Calu3 (cell line): ENCODE data around the gene ASMTL. TPM values are rescaled to one million over a fixed set of nuclear protein-coding genes. Genes with fewer than 3 reads are reported as not detected.

ENCODE experiments used
- BruUV-seq: library from RNA; stranded (reverse); fragments of 400-500 nt; replicated peaks from 2 replicates; lab custom pipeline; 2021; lab: Mats Ljungman, UMichigan
- CTCF ChIA-PET: fragments of 300-600 bp; sonication (Branson Sonifier 250); formaldehyde crosslinking; loops from one replicate; lab custom pipeline; 2022; ENCODE audit warnings: antibody characterized with exemption; lab: Charles Lee
- DNase-seq: peaks from one replicate; pipeline ENCODE4 v3.0.0; 2022
- H3K27ac Mint-ChIP-seq: one replicate; pipeline ENCODE4 v1.8.0; 2022; ENCODE audit warnings: mixed read lengths; ENCODE audit not compliant: unreplicated experiment
- H3K27me3 Mint-ChIP-seq: one replicate; pipeline ENCODE4 v1.8.0; 2022; ENCODE audit warnings: mixed read lengths; ENCODE audit not compliant: unreplicated experiment
- H3K36me3 Mint-ChIP-seq: one replicate; pipeline ENCODE4 v1.8.0; 2022; ENCODE audit warnings: mild to moderate bottlenecking, moderate library complexity, mixed read lengths; ENCODE audit not compliant: insufficient read depth, unreplicated experiment
- H3K4me1 Mint-ChIP-seq: one replicate; pipeline ENCODE4 v1.8.0; 2022; ENCODE audit warnings: mild to moderate bottlenecking, low read depth, mixed read lengths; ENCODE audit not compliant: unreplicated experiment
- H3K4me3 Mint-ChIP-seq: one replicate; pipeline ENCODE4 v1.8.0; 2022; ENCODE audit warnings: mild to moderate bottlenecking, low read depth, moderate library complexity, mixed read lengths; ENCODE audit not compliant: unreplicated experiment
- H3K9me3 Mint-ChIP-seq: one replicate; pipeline ENCODE4 v1.8.0; 2022; ENCODE audit warnings: low read depth, mixed read lengths; ENCODE audit not compliant: unreplicated experiment
- intact Hi-C: fragments of 100-400 bp; cut with micrococcal nuclease; formaldehyde crosslinking; loops from one replicate; pipeline ENCODE4 v1.10.0; 2022; ENCODE audit not compliant: unreplicated experiment
- total RNA-seq: library from RNA; stranded (reverse); gene quantifications from 2 replicates; pipeline ENCODE4 v1.2.3, GENCODE V29; 2022
- TF ChIP-seq, protein P1 (sequence below): fragments of 200-600 bp; IDR thresholded peaks from one replicate; pipeline ENCODE4 v1.8.0; 2022; ENCODE audit warnings: antibody characterized with exemption; ENCODE audit not compliant: unreplicated experiment

Gene ASMTL
- total RNA-seq, 1 experiment from 2014 or later: 14.4 TPM

GRCh38 chrX:1397001-1397400, 55.7 kb downstream of the ASMTL start:
- no TSS peak for BruUV-seq
- Mint-ChIP-seq H3K27me3 (no peaks in the 10 kb centered on the region), H3K9me3 (no peaks in the 10 kb centered on the region), H3K36me3 (peaks cover 41% of the 10 kb centered on the region), H3K4me1 (peaks cover 10% of the 10 kb centered on the region), H3K27ac (no peak overlapping the region), H3K4me3 (no peak overlapping the region)
- DNase-seq: no peak
- TF ChIP-seq, protein P1, sequence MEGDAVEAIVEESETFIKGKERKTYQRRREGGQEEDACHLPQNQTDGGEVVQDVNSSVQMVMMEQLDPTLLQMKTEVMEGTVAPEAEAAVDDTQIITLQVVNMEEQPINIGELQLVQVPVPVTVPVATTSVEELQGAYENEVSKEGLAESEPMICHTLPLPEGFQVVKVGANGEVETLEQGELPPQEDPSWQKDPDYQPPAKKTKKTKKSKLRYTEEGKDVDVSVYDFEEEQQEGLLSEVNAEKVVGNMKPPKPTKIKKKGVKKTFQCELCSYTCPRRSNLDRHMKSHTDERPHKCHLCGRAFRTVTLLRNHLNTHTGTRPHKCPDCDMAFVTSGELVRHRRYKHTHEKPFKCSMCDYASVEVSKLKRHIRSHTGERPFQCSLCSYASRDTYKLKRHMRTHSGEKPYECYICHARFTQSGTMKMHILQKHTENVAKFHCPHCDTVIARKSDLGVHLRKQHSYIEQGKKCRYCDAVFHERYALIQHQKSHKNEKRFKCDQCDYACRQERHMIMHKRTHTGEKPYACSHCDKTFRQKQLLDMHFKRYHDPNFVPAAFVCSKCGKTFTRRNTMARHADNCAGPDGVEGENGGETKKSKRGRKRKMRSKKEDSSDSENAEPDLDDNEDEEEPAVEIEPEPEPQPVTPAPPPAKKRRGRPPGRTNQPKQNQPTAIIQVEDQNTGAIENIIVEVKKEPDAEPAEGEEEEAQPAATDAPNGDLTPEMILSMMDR: no peak
- intact Hi-C loops: no loop called here
- CTCF ChIA-PET: no interaction called here

GRCh38 chrX:1395646-1396216, 57.0 kb downstream of the ASMTL start:
- CTCF ChIA-PET: no interaction called here
- BruUV-seq: no TSS peak
- H3K4me1 Mint-ChIP-seq: peaks cover 10% of the 10 kb centered on the region
- peaks cover 54% of the 10 kb centered on the region for H3K36me3 Mint-ChIP-seq
- H3K27ac Mint-ChIP-seq: no peak overlapping the region
- H3K27me3 Mint-ChIP-seq: no peaks in the 10 kb centered on the region
- TF ChIP-seq, protein P1: no peak
- DNase-seq: no peak
- no peaks in the 10 kb centered on the region for H3K9me3 Mint-ChIP-seq
- intact Hi-C loops: no loop called here
- no peak overlapping the region for H3K4me3 Mint-ChIP-seq

GRCh38 chrX:1394731-1395501, 57.8 kb downstream of the ASMTL start:
- Mint-ChIP-seq H3K4me3 (peak overlapping the region; percentile 92), H3K36me3 (peaks cover 62% of the 10 kb centered on the region), H3K27ac (peak overlapping the region; percentile 8), H3K27me3 (no peaks in the 10 kb centered on the region), H3K4me1 (peaks cover 10% of the 10 kb centered on the region), H3K9me3 (no peaks in the 10 kb centered on the region)
- BruUV-seq: no TSS peak
- CTCF ChIA-PET: no interaction called here
- TF ChIP-seq, protein P1: no peak
- intact Hi-C loops: no loop called here
- DNase-seq: no peak

GRCh38 chrX:1393871-1394615, 58.7 kb downstream of the ASMTL start:
- intact Hi-C loops: no loop called here
- Mint-ChIP-seq H3K36me3 (peaks cover 67% of the 10 kb centered on the region), H3K27ac (peak overlapping the region; percentile 91)

More at GRCh38 chrX:1393871-1394615, 58.7 kb downstream of the ASMTL start:
- H3K4me1 Mint-ChIP-seq: peaks cover 10% of the 10 kb centered on the region
- BruUV-seq: no TSS peak
- CTCF ChIA-PET: no interaction called here
- H3K27me3 Mint-ChIP-seq: no peaks in the 10 kb centered on the region
- H3K9me3 Mint-ChIP-seq: no peaks in the 10 kb centered on the region
- TF ChIP-seq, protein P1: no peak
- no peak for DNase-seq
- H3K4me3 Mint-ChIP-seq: peak overlapping the region; percentile 92
